GM18861 (cell line): Measurements from ENCODE around the gene IL13.
"Not testable (repeated sequence)": the region's sequence is repeated elsewhere in the genome, so short reads cannot be mapped to it uniquely, and the experiment has no call there.

Source experiments
- ATAC-seq: cut with Tn5 transposase; IDR thresholded peaks from one replicate; pipeline ENCODE4 v1.9.1; 2021; ENCODE audit not compliant: unreplicated experiment

IL13 gene

DNA sequence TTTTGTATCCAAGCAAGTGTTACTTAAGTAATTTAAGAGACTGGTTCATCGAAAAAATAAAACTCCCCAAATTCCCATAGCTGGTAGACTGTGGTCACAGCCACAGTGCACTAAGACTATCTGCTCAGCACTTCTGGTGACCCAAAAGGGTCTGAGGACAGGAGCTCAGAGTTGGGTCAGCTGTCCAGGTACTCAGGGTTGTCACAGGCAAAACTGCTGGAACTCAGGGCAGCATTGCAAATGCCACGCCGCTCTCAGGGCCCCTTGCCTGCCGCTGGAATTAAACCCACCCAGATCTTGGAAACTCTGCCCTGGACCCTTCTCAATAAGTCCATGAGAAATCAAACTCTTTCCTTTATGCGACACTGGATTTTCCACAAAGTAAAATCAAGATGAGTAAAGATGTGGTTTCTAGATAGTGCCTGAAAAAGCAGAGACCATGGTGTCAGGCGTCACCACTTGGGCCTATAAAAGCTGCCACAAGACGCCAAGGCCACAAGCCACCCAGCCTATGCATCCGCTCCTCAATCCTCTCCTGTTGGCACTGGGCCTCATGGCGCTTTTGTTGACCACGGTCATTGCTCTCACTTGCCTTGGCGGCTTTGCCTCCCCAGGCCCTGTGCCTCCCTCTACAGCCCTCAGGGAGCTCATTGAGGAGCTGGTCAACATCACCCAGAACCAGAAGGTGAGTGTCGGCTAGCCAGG is at the start of gene IL13:
Gene IL13, plus strand, starts transcription at position 498 of the 705 bp plus-strand sequence. Its CDS starts 14 bp downstream, at position 512.
- no peak for ATAC-seq

DNA sequence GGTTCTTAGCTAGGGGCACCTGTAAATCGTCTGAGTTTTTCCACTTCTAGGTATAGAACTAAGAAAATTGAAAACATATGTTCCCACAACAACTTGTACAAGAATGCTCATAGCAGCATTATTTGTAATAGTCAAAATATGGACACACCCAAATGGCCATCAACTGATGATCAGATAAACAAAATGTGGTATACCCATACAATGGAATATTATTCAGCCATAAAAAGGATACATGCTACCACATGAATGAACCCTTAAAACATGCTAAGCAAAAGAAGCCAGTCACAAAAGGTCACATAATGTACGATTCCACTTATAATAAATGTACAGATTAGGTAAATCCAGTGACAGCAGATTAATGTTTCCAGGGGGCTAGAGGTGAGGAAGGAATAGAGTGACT is 46.0 kb upstream of the IL13 start:
- no peak for ATAC-seq

DNA sequence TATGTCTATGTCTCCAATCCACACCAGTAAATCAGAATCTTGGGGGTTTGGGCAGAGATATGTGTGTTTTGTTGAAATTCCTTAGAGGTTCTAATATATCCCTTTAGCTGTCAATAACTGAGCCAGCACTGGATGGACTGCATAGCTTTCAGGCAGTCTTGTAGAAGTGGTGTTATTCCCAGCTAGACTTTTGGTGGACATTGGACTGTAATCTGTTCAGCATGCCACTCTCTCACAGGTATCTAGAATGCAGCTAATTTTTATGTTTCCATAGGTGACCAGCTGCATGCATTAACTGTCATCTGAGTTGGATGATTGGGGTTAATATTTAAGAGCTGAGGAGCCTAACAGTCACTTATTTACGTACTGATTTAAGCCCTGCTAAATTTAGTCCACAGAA is 45.1 kb upstream of the IL13 start:
- ATAC-seq, result no peak

DNA sequence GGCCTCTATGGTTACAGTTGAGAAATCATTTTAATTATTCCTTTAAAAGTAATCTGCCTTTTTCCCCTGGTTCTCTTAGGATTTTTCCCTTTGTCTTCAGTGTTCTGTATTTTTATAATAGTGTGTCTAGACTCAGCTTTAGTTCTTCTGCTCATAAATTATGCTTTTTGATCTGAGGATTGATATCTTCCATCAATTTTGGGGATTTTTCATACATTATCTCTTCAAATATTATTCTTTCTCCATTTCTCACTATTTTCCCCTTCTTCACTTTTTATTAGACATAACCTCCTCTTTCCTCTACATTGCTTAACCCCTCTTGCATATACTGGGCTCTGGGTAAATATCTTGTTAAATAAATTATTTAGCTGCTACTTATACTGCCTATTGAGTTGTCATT is 36.3 kb upstream of the IL13 start:
- no peak for ATAC-seq

DNA sequence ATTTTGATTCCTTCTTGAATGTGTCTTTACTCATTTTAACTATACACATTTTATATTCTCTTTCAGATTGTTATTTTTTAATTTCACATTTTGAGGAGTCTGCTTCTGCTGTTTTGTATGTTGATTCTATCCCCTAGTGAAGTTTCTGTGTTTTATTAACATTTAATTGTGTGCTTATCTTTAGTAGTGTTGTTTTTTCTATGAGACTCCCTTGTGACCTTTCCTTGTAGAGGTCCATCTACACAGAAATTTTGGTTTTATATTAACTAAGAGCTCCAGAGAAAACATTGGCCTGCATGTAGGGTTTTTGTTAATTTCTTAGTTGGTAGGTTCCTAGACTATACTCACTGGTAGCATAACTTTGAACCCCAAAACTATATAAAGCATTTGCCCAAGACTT is 35.4 kb upstream of the IL13 start:
- ATAC-seq, result no peak

DNA sequence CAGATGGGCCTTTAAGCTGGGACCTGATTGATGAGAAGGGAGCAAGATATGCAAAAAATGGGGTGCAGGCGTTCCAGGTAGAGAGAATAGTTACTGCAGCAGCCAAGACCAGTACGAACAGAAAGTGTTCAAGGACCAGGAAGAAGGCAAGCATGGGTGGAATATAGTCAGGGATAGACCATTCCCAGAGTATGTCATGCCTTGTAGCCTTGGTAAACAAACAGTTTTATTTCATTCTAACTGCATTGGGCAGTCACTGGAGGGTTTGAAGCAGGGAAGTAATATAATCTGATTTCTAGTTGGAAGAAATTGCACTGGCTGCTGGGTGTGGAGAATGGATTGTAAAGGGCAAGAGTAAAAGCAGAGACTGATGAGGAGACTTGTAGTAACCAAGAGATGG is 30.5 kb upstream of the IL13 start:
- no peak for ATAC-seq

DNA sequence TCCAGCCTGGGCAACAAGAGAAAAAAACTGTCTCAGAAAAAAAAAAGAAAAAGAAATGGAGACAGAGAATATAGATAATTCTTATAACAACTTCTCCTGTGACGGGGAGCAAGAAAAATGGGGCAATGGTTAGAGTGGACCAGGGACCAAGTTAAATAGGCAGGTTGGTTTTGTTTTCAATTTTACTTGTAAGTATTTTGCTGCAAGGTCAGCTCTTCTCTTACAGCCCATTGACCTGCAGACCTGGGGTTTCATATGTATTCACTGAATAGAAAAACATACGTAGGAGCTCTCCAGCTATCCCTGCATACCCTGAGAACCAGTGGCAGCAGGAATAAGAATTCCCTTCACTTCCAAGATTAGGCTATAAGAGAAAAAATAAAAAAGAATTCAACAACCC is 29.2 kb upstream of the IL13 start:
- ATAC-seq, result no peak

DNA sequence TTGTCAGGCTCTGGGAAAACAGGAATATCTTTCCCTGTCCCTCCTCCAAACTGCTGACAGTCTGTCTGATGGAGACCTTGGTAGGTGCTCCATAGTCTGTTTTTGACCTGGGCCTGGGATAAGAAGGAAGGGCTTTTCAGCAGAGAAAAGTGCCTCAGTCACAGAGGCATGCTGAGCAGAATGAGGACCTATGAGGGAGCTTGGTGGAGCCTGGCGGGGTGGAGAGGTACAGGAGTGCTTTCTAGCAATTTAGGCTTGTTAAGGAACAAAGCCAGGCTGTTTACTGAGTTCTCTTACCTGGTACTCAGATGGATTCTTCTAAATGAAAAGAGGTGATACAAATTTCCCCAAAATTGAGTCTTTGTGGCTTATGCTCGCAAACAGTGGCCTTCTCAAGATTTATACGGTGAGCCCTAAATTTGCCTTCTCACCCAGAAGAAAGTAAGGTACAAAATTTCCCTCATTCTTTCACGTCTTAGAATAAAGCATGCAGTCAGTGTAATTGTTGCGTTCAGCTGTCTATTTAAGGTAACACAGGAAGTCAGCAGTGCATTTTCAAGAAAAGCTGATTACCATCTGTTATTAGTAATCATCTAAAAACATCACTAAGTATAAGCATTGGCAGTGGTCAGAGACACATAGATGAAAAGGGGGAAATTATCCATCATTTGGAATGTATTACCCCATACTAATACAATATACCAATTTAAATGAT is 28.6 kb upstream of the IL13 start:
- ATAC-seq, result peak; percentile 75

DNA sequence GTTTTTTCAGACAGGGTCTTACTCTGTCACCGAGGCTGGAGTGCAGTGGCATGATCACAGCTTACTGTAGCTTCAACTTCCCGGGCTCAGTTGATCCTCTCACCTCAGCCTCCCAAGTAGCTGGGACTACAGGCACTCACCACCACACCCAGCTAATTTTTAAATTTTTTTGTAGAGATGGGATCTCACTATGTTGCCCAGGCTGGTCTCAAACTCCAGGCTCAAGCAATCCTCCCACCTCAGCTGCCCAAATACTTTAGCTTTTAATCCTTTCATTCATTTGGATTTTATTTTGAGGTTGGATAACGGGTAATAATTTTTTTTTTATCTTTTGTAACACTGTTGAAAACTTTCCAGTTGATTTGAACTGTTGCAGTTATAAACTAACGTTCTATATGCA is 24.4 kb upstream of the IL13 start:
- ATAC-seq, result not testable (repeated sequence)

DNA sequence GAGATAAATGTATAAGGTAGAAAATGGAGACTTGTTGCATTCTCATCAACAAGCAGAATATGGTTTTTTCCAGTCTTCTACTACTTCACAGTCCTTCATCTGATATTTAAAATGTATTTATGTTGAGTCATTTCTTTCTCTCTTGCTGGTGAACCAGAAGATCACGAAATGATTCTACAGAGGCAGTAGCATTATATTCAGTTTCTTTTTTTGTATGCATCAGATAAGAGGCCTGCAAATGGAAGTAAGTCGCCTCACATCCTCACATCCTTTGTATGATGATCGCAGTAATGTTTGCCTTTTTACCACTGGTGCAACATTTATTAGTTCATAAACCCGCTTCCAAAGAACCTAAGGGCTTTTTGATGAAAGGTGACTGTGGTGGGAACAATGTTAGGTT is 22.1 kb upstream of the IL13 start:
- peak; percentile 50 for ATAC-seq

DNA sequence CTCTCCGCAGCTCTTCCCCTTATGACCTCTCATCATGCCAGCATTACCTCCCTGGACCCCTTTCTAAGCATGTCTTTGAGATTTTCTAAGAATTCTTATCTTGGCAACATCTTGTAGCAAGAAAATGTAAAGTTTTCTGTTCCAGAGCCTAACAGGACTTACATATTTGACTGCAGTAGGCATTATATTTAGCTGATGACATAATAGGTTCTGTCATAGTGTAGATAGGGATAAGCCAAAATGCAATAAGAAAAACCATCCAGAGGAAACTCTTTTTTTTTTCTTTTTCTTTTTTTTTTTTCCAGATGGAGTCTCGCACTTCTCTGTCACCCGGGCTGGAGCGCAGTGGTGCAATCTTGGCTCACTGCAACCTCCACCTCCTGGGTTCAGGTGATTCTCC is 20.7 kb upstream of the IL13 start:
- ATAC-seq, result no peak

DNA sequence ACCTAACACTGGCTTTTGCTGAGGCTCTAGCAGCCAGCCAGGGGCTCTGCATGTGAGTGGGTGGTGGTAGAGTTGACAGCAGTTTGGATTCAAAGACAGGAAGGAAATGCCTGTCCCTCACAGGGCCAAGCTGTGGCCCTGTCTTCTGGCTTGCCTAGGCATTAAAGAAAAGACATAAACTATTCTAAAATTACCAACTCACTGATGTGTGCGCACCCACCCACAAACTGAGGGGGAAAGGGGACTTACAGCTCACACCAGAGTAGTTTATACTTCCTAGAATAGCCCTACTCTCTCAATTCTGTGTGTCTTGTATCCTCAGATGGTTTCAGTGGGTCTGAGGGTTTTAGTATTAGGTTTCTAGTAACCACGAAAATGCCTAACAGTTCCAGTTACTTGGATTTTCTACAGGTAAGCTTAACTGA is 18.3 kb upstream of the IL13 start:
- peak; percentile 42 for ATAC-seq

DNA sequence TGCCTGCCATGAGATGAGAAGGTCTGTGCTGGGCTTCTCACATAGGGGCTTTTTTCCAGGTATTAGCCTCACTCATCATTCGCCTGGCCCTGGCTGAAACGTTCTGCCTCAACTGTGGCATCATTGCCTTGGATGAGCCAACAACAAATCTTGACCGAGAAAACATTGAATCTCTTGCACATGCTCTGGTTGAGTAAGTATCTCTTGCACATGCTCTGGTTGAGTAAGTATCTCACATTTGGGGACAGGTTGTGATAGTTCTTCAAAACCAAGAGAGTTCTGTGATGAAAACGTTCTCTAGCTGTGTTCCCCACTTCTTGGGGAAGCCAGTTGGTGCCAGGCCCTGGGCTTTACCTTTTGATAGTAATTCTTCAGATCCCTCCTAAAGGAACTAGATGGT is 17.4 kb upstream of the IL13 start:
- no peak for ATAC-seq

DNA sequence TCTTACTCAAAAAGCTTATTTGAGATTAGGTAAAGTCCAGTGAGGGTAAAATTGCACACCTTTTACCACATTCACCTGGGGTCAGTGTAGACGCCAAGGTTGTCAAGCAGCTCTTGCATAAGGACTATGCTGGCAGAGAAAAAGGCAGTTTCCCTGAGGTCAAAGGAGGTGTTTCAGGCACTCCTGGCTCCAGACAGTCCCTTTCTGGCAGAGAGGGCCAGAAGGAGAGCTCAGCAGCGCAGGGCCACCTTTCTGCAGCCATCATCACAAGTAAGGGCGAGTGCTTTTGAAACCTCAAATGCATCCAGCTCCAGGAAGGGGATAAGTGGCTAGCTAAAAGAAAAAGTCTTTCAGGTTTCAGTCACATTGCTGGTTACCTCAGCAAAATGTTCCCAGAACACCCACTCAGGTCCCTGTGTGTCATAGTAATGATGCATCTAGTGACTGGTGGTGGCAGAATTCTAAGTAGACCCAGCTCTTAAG is 16.7 kb upstream of the IL13 start:
- ATAC-seq, result no peak

DNA sequence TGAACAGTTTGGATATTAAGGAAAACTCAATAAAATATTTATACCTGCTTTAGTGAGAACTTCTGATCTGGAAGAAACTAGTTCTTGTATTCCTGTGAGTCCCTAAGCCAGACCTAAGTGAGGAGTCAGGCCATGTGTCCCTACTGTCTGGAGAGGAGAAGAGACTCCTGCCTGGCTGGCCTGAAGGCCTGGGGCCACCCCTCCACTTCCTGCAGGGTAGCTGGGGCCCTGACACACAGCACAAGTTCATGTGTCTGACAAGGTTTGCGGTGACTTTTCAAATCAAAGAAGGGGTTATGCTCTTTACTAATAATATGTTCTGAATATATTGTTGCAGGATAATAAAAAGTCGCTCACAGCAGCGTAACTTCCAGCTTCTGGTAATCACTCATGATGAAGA is 16.1 kb upstream of the IL13 start:
- no peak for ATAC-seq

DNA sequence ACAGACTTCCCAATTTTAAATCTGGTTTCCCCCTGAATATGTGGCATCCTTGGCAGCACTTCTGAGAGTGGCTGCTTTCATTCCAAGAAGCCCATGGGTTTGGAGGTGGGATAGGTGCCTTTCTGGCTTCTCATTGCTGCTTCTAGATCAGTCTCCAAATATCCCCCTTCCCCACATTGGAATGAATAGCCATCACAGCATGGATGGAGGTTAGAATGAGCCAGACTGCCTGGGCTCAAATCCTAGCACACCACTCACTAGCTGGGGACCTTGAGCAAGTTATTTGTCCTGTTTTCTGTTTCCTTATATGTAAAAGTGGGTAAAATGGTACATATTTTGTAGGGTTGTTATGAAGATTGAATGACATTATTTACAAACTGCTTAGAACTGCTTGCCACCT is 13.8 kb upstream of the IL13 start:
- ATAC-seq, result no peak

DNA sequence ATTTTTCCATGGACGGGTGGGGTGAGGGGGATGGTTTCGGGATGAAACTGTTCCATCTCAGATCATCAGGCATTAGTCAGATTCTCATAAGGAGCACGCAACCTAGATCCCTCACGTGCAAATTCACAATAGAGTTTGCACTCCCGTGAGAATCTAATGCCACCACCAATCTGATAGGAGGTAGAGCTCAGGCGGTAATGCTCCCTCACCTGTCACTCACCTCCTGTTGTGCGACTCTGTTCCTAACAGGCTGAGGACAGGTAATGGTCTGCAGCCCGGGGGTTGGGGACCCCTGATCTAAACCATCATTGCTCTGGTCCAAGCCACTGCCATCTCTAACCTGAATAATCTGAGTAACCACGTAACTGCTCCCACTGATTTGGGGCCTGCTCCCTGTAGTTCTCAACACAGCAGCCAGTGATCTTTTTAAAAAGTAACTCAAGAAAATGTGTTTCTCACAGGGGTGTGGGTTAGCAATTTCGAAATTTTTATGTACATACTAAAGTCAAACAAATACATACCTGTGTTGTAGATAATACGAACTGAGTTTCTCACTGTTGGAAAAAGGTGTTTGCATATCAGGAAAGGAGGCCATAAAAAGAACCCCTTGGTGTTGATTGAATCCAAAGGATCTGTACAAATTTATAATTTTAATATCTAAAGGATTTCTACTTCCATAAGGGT is 11.2 kb upstream of the IL13 start:
- ATAC-seq, result no peak

DNA sequence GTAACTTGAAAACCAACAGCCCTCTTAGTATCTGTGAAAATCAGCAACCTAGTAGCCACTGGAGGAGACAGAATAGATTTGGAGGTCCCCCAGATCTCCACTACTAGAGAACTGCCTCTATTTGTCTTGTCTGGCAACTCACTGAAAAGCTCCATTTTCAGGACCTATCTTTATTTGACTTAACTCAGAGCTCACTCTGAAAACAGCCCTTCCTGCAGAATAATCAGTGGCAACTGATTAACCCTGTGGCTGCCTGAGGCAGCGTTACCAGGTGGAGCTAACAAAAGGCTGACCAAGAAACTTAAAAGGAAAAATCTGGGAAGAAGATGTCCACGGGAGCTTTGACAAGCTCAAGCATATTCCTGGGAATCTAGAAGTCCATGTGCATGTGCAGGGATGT is 10.5 kb upstream of the IL13 start:
- ATAC-seq, result no peak

DNA sequence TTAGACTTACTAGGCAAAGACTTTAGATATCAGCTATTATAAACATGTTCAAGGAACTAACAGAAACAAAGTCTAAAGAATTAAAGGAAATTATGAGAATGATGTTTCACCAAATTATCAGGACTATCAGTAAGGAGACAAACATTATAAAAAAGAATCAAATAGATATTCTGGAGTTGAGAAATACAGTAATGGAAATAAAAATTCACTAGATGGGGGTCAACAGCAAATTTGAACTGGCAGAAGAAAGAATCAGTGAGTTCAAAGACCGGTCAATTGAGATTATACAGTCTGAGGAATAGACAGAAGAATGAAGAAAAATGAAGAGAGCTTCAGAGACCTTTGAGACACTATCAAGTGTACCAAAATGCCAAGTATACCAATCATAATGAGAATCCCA is 9.6 kb upstream of the IL13 start:
- no peak for ATAC-seq

DNA sequence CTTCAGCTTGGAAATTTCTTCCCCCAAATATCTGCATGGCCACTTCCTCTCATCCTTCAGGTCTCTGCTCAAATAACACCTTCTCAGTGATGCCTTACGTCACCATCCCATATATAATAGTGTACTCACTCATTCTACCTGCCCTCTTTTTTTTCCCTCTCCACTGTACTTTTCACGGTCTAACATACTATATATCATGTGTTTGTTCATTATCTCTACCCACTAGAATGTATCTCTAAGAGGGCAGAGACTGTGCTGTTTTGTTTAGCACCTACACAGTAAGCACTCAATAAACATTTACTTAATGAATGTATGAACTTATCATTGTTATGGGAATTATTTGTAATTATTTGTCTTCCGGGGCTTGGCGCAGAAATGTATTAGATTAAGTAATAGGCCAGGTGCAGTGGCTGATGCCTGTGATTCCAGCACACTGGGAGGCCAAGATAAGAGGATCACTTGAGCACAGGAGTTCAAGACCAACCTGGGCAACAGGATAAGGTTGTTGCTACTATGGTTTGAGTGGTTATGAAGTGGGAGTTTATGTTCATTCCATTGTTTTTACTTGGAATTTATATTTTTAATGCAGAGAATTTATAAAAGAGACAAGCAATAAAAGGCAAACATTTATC is 6.0 kb upstream of the IL13 start:
- no peak for ATAC-seq

DNA sequence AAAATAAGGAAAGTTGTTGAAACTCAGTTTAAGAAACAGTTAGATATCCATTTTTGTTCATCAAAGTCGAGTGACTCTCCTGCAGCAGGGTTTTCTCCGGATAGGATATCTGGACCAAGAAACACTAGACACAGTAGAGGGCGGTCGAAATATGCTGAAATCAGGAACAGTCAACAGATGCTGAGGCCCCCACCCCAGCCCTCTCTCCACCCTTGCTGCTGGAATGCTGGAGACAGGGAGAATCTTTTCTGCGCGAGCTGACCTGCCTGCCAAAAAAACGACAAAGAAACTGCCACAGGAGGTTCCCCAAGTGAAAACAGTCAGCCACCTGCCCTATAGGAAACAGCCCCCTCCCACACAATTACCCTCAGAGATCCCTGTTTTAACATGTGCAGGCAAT is 4.3 kb upstream of the IL13 start:
- no peak for ATAC-seq
